Naive thymus-derived CD4-positive, alpha-beta T cell (primary cell): ENCODE measurements around the gene GAA. TPM values are rescaled to one million over a fixed set of nuclear protein-coding genes. Genes with fewer than 3 reads are reported as not detected.

Experiments
- ATAC-seq: fragments of 150-1000 bp; cut with Tn5 transposase; 2 replicates; pipeline ENCODE4 v1.10.0; 2021; ENCODE audit warnings: mild to moderate bottlenecking, moderate library complexity
- CTCF ChIA-PET: fragments of 350-600 bp; sonication (Branson Sonifier 250); formaldehyde crosslinking; loops from one replicate; lab custom pipeline; 2021; ENCODE audit warnings: antibody characterized with exemption; lab: Charles Lee
- POLR2A ChIA-PET: fragments of 350-600 bp; sonication (Branson Sonifier 250); formaldehyde crosslinking; loops from one replicate; lab custom pipeline; 2021; ENCODE audit warnings: antibody characterized with exemption, inconsistent platforms; lab: Charles Lee
- DNase-seq, 9 donors: peaks; one replicate each; pipeline versions ENCODE4 v3.0.0 to v3.0.0-alpha.2; 2020 to 2022; ENCODE audit warnings: mixed read lengths in 1 of 9
- H3K27ac ChIP-seq: one replicate; pipeline ENCODE4 v1.7.0; 2013; ENCODE audit warnings: mild to moderate bottlenecking, low read depth, low read length, moderate library complexity
- H3K27me3 ChIP-seq, 2 donors: one replicate each; pipeline ENCODE4 v1.7.0; 2013; ENCODE audit warnings: low read length in 2 of 2, mild to moderate bottlenecking in 2 of 2, moderate library complexity in 2 of 2; ENCODE audit not compliant: control insufficient read depth in 2 of 2, insufficient read depth in 2 of 2
- H3K36me3 ChIP-seq, 3 experiments: 1 replicate in 2 of 3; 2 replicates in 1 of 3; pipeline ENCODE4 v1.7.0; 2013; ENCODE audit warnings: low read length in 3 of 3, mild to moderate bottlenecking in 3 of 3, moderate library complexity in 1 of 3; ENCODE audit not compliant: insufficient read depth in 3 of 3, control insufficient read depth in 2 of 3
- H3K4me1 ChIP-seq, 2 donors: one replicate each; pipeline ENCODE4 v1.7.0; 2013; ENCODE audit warnings: low read length in 2 of 2, mild to moderate bottlenecking in 2 of 2, moderate library complexity in 1 of 2; ENCODE audit not compliant: control insufficient read depth in 2 of 2, insufficient read depth in 2 of 2
- H3K4me3 ChIP-seq: 2 replicates; pipeline ENCODE4 v1.7.0; 2013; ENCODE audit warnings: mild to moderate bottlenecking, low read length
- H3K9me3 ChIP-seq, 3 experiments: 1 replicate in 2 of 3; 2 replicates in 1 of 3; pipeline ENCODE4 v1.7.0; 2013; ENCODE audit warnings: low read length in 3 of 3; ENCODE audit not compliant: control insufficient read depth in 2 of 3
- H3K27ac Mint-ChIP-seq, 9 donors: one replicate each; pipeline ENCODE4 v1.8.0; 2020 to 2022; ENCODE audit warnings: mixed read lengths in 9 of 9, mild to moderate bottlenecking in 8 of 9, moderate library complexity in 5 of 9, inconsistent platforms in 2 of 9
- H3K27me3 Mint-ChIP-seq, 5 donors: one replicate each; pipeline ENCODE4 v1.8.0; 2021 to 2022; ENCODE audit warnings: mixed read lengths in 5 of 5, mild to moderate bottlenecking in 1 of 5
- H3K36me3 Mint-ChIP-seq, 5 donors: one replicate each; pipeline ENCODE4 v1.8.0; 2020 to 2022; ENCODE audit warnings: mixed read lengths in 5 of 5, mild to moderate bottlenecking in 3 of 5, inconsistent platforms in 1 of 5
- H3K4me1 Mint-ChIP-seq, 7 donors: one replicate each; pipeline ENCODE4 v1.8.0; 2020 to 2022; ENCODE audit warnings: mixed read lengths in 7 of 7, mild to moderate bottlenecking in 3 of 7, inconsistent platforms in 1 of 7
- H3K4me3 Mint-ChIP-seq, 10 donors: one replicate each; pipeline ENCODE4 v1.8.0; 2020 to 2022; ENCODE audit warnings: mild to moderate bottlenecking in 10 of 10, mixed read lengths in 10 of 10, moderate library complexity in 6 of 10, inconsistent platforms in 2 of 10
- H3K9me3 Mint-ChIP-seq, 11 donors: one replicate each; pipeline ENCODE4 v1.8.0; 2020 to 2022; ENCODE audit warnings: mixed read lengths in 11 of 11, mild to moderate bottlenecking in 4 of 11, inconsistent platforms in 1 of 11, moderate library complexity in 1 of 11
- intact Hi-C, 2 donors: fragments of 100-400 bp; cut with micrococcal nuclease; formaldehyde crosslinking; loops; one replicate each; pipeline ENCODE4 v1.15.1; 2023
- polyA plus RNA-seq, 2 donors: library from polyadenylated mRNA; unstranded; fragments of 300-500 nt; fragmentation: Illumina TruSeq; gene quantifications; one replicate each; pipeline ENCODE4 v1.2.3, GENCODE V29; 2021
- total RNA-seq, 6 experiments: library from RNA in 5 of 6; stranded (reverse) in 5 of 6; gene quantifications; 1 replicate in 5 of 6; 2 replicates in 1 of 6; pipeline ENCODE4 v1.2.3 and lab custom pipeline; 2021 to 2026

The GAA gene
- total and polyA plus RNA-seq, 7 experiments from 2014 or later = 12.0 to 67.8 (median 36.4) TPM

GRCh38 chr17:80116276-80116920, 15.0 kb downstream of the GAA start:
- Mint-ChIP-seq H3K4me1 (peaks cover 0 to 2% (median 0%) of the 10 kb centered on the region in 7 donors), H3K4me3 (no peak overlapping the region), H3K27me3 (no peaks in the 10 kb centered on the region), H3K36me3 (peaks cover 0 to 13% (median 4%) of the 10 kb centered on the region in 5 donors), H3K27ac (peak overlapping the region in 1 of 9 donors; percentile 27), H3K9me3 (peaks cover 0 to 12% (median 3%) of the 10 kb centered on the region in 11 donors)
- DNase-seq (no peak), ATAC-seq (no peak)
- Histone ChIP-seq H3K27me3 (no peaks in the 10 kb centered on the region), H3K4me1 (no peaks in the 10 kb centered on the region), H3K4me3 (no peak overlapping the region), H3K27ac (no peak overlapping the region), H3K36me3 (peaks cover 0 to 5% (median 0%) of the 10 kb centered on the region in 3 experiments), H3K9me3 (no peaks in the 10 kb centered on the region)
- intact Hi-C loops = no loop called here
- ChIA-PET CTCF (no interaction called here), POLR2A (no interaction called here)

- Mint-ChIP-seq H3K27me3 (no peaks in the 10 kb centered on the region), H3K9me3 (peaks cover 0 to 12% (median 3%) of the 10 kb centered on the region in 11 donors), H3K4me3 (peak overlapping the region in 1 of 10 donors; percentile 29), H3K36me3 (peaks cover 0 to 13% (median 4%) of the 10 kb centered on the region in 5 donors), H3K4me1 (peaks cover 0 to 2% (median 0%) of the 10 kb centered on the region in 7 donors), H3K27ac (peak overlapping the region in 1 of 9 donors; percentile 27)
- POLR2A ChIA-PET = no interaction called here
- ATAC-seq (no peak), DNase-seq (no peak)
- Histone ChIP-seq H3K4me1 (no peaks in the 10 kb centered on the region), H3K27ac (no peak overlapping the region), H3K27me3 (no peaks in the 10 kb centered on the region), H3K4me3 (no peak overlapping the region), H3K36me3 (peaks cover 0 to 5% (median 0%) of the 10 kb centered on the region in 3 experiments), H3K9me3 (no peaks in the 10 kb centered on the region)
- intact Hi-C loops = no loop called here
- CTCF ChIA-PET = no interaction called here
Measured at GRCh38 chr17:80116921-80117380, 15.6 kb downstream of the GAA start.

- Histone ChIP-seq H3K9me3 (no peaks in the 10 kb centered on the region), H3K4me1 (no peaks in the 10 kb centered on the region), H3K27ac (no peak overlapping the region), H3K4me3 (no peak overlapping the region), H3K36me3 (no peaks in the 10 kb centered on the region), H3K27me3 (no peaks in the 10 kb centered on the region)
- ChIA-PET POLR2A (no interaction called here), CTCF (no interaction called here)
- DNase-seq (no peak), ATAC-seq (no peak)
- Mint-ChIP-seq H3K4me1 (peaks cover 0 to 2% (median 0%) of the 10 kb centered on the region in 7 donors), H3K27me3 (no peaks in the 10 kb centered on the region), H3K36me3 (peaks cover 0 to 13% (median 4%) of the 10 kb centered on the region in 5 donors), H3K4me3 (no peak overlapping the region), H3K27ac (no peak overlapping the region), H3K9me3 (peaks cover 0 to 12% (median 3%) of the 10 kb centered on the region in 11 donors)
- intact Hi-C loops = no loop called here
Measured at GRCh38 chr17:80117491-80118401, 16.4 kb downstream of the GAA start.

- intact Hi-C loops = no loop called here
- H3K9me3 Mint-ChIP-seq = peaks cover 0 to 12% (median 3%) of the 10 kb centered on the region in 11 donors
- H3K36me3 ChIP-seq = no peaks in the 10 kb centered on the region
- H3K27me3 ChIP-seq = no peaks in the 10 kb centered on the region
- no peaks in the 10 kb centered on the region for H3K27me3 Mint-ChIP-seq
- no peak overlapping the region for H3K4me3 ChIP-seq
- ChIA-PET POLR2A (no interaction called here), CTCF (no interaction called here)
- no peaks in the 10 kb centered on the region for H3K9me3 ChIP-seq
- DNase-seq = no peak
- no peak overlapping the region for H3K27ac ChIP-seq
- no peaks in the 10 kb centered on the region for H3K4me1 ChIP-seq
- peaks cover 0 to 13% (median 4%) of the 10 kb centered on the region in 5 donors for H3K36me3 Mint-ChIP-seq
- no peak for ATAC-seq
- H3K4me1 Mint-ChIP-seq = peaks cover 0 to 2% (median 0%) of the 10 kb centered on the region in 7 donors
- no peak overlapping the region for H3K4me3 Mint-ChIP-seq
- H3K27ac Mint-ChIP-seq = no peak overlapping the region
Measured at GRCh38 chr17:80118601-80119270, 17.4 kb downstream of the GAA start.

- ChIA-PET CTCF (no interaction called here), POLR2A (no interaction called here)
- DNase-seq (no peak), ATAC-seq (no peak)
- Mint-ChIP-seq H3K36me3 (peaks cover 0 to 13% (median 2%) of the 10 kb centered on the region in 5 donors), H3K27me3 (peaks cover 0 to 6% (median 0%) of the 10 kb centered on the region in 5 donors), H3K4me1 (peaks cover 0 to 2% (median 0%) of the 10 kb centered on the region in 7 donors), H3K27ac (no peak overlapping the region), H3K9me3 (peaks cover 0 to 12% (median 3%) of the 10 kb centered on the region in 11 donors), H3K4me3 (no peak overlapping the region)
- intact Hi-C loops = no loop called here
- Histone ChIP-seq H3K27ac (no peak overlapping the region), H3K36me3 (no peaks in the 10 kb centered on the region), H3K4me3 (no peak overlapping the region), H3K9me3 (no peaks in the 10 kb centered on the region), H3K27me3 (no peaks in the 10 kb centered on the region), H3K4me1 (no peaks in the 10 kb centered on the region)
Measured at GRCh38 chr17:80119271-80119791, 17.9 kb downstream of the GAA start.

- H3K36me3 ChIP-seq = no peaks in the 10 kb centered on the region
- ChIA-PET CTCF (no interaction called here), POLR2A (no interaction called here)
- peaks cover 0 to 9% (median 2%) of the 10 kb centered on the region in 5 donors for H3K36me3 Mint-ChIP-seq
- H3K9me3 ChIP-seq = no peaks in the 10 kb centered on the region
- peaks cover 0 to 10% (median 3%) of the 10 kb centered on the region in 11 donors for H3K9me3 Mint-ChIP-seq
- H3K27ac ChIP-seq = no peak overlapping the region
- no peak overlapping the region for H3K4me3 ChIP-seq
- intact Hi-C loops = no loop called here
- DNase-seq = no peak
- peaks cover 0 to 8% (median 0%) of the 10 kb centered on the region in 5 donors for H3K27me3 Mint-ChIP-seq
- H3K27me3 ChIP-seq = no peaks in the 10 kb centered on the region
- H3K4me3 Mint-ChIP-seq = no peak overlapping the region
- no peak overlapping the region for H3K27ac Mint-ChIP-seq
- no peaks in the 10 kb centered on the region for H3K4me1 ChIP-seq
- no peak for ATAC-seq
- H3K4me1 Mint-ChIP-seq = peaks cover 0 to 1% (median 0%) of the 10 kb centered on the region in 7 donors
Measured at GRCh38 chr17:80119839-80120238, 18.5 kb downstream of the GAA start.
